ENCODE results near the gene ACOXL. TPM values are rescaled to one million over a fixed set of nuclear protein-coding genes. Genes with fewer than 3 reads are reported as not detected.

Gene ACOXL
- total and polyA plus RNA-seq, 2 of the 8 experiments (the other 6 are each of a cell fraction or from before 2014, with no cell fraction given): 11.4 to 20.6 TPM

DNA sequence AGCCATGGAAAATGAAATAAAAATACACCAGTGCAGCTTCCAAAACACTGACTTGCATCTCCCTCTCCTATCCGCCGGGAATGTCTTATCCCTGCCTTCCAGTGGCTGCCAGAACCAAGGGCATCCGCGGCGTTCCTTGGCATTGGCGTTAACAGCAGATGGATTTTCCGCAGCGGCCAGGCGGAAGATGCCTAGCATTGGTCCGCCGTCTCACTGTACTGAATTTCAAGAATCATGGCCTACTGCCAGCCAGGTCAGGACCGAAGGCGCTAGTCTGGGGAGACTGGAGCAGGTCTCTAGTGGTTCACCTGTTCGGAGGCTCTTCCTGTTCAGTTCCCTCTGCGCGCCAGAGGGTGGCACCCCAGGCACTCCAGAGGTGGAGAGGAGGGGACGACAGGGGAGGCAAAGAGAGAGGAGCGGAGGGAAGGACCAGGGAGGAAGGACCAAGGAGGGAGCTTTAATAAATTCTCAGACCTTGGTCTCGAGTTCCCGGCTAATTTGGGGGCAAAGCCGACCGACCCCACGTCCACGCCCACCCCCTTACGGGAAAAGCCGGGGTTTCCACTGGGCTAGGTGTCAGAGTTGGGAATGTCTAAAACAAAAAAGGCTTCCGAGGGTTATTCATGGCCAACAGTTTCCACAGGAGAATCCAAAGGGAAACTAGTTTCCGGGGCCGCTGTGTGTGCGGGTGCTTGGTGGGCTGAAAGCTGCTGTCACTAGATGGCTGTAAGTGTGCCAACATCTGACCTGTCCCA is 384.6 kb downstream of the ACOXL start:
- H3K27me3 ChIP-seq (replicated peaks in 1 of 4; ENCODE audit: control insufficient read depth in 3 of 4, extremely low read depth in 1 of 4, insufficient read depth in 3 of 4, low read length in 3 of 4): peaks cover 17 to 43% (median 37%) of the 10 kb centered on the region in 4 experiments; a peak in 6 of 7 replicates
- no peak overlapping the region for H3K9ac ChIP-seq (replicated peaks in 1 of 4; ENCODE audit: extremely low read depth in 1 of 4, low read depth in 3 of 4, low read length in 3 of 4)
- peak; percentile 86 for FAIRE-seq
- no peak for TF ChIP-seq TEAD4 (IDR thresholded peaks at IDR 0.05; ENCODE audit: low read depth, low read length)

More for the DNA sequence above, 384.6 kb downstream of the ACOXL start:
- peaks cover 0 to 22% (median 13%) of the 10 kb centered on the region in 4 experiments; a peak in 5 of 7 replicates for H3K4me1 ChIP-seq (replicated peaks in 1 of 4; ENCODE audit: control insufficient read depth in 3 of 4, insufficient read depth in 4 of 4, low read length in 3 of 4)
- peak; percentile 74 to 79 for DNase-seq (ENCODE audit: low read depth in 1 of 2, low spot score in 2 of 2)
- no peak overlapping the region for H4K5ac ChIP-seq (ENCODE audit: insufficient read length, low read depth, low read length)
- H3K9me3 ChIP-seq (ENCODE audit: insufficient read depth in 2 of 2, low read depth in 1 of 2, low read length in 1 of 2): no peaks in the 10 kb centered on the region
- peaks cover 0 to 8% of the 10 kb centered on the region in 2 experiments; a peak in 1 of 4 replicates for H3K79me2 ChIP-seq (ENCODE audit: control insufficient read depth in 1 of 2, insufficient read depth in 2 of 2, low read length in 2 of 2)
- H2AFZ ChIP-seq (ENCODE audit: low read length): no peak overlapping the region
- H3K27ac ChIP-seq (ENCODE audit: low read depth, low read length): no peak overlapping the region
- WGBS, 2 experiments (ENCODE audit: extremely low coverage in 1 of 2, insufficient coverage in 1 of 2, insufficient read length in 1 of 2, insufficient replicate concordance in 2 of 2, low coverage in 1 of 2, low lambda C conversion rate in 2 of 2, missing lambda C conversion rate in 1 of 2): 11% methylated on average over 30 of the region's 30 CpGs; no CpG with 5 or more reads in 1 of the 2 experiments
- no peak overlapping the region for H2BK20ac ChIP-seq (ENCODE audit: low read length)
- CTCF ChIA-PET (ENCODE audit: partially characterized antibody): interaction anchor here (0.6 to 1.9 kb wide), 15 partner anchors 16 to 977 kb away, joined by 3 to 7 read pairs (median 3); no protein-coding TSS in a partner anchor
- H4K91ac ChIP-seq (replicated peaks; ENCODE audit: insufficient read length, low read length): no peak overlapping the region
- no peak overlapping the region for H2BK120ac ChIP-seq (replicated peaks; ENCODE audit: low read depth, low read length)
- H2BK15ac ChIP-seq (ENCODE audit: low read length): peak overlapping the region; percentile 61; the same call in 1 of the 2 replicates
- POLR2A ChIA-PET (ENCODE audit: partially characterized antibody): interaction anchor here (0.6 to 1.0 kb wide), 3 partner anchors 10 to 258 kb away, joined by 3 read pairs; no protein-coding TSS in a partner anchor
- no peak overlapping the region for H4K8ac ChIP-seq (ENCODE audit: extremely low read depth, insufficient read depth, low read length)
- H3K4me2 ChIP-seq (ENCODE audit: insufficient read depth in 1 of 2, low read depth in 2 of 2, low read length in 2 of 2): peak overlapping the region; percentile 85 to 95
- H3K23ac ChIP-seq (ENCODE audit: insufficient read length): no peak overlapping the region
- H3K79me1 ChIP-seq (ENCODE audit: low read depth, low read length): no peaks in the 10 kb centered on the region
- no peaks in the 10 kb centered on the region for H3K36me3 ChIP-seq (ENCODE audit: control insufficient read depth in 2 of 4, insufficient read depth in 4 of 4, low read length in 3 of 4)
- H2BK12ac ChIP-seq (ENCODE audit: low read depth, low read length): 0 out of 2 replicates have a peak overlapping the region, but pooled peaks have one; percentile 39
- H3K56ac ChIP-seq (replicated peaks; ENCODE audit: insufficient read length, low read depth, low read length): no peak overlapping the region
- H3K4ac ChIP-seq (replicated peaks; ENCODE audit: insufficient read length, low read depth, low read length): no peak overlapping the region
- peak overlapping the region; percentile 39 to 93 (median 52); a peak in 7 of 8 replicates for H3K4me3 ChIP-seq (ENCODE audit: extremely low read depth in 1 of 4, insufficient read depth in 2 of 4, low read depth in 3 of 4, low read length in 4 of 4)
- H2AK5ac ChIP-seq (ENCODE audit: low read depth, low read length): no peak overlapping the region
- H4K20me1 ChIP-seq (replicated peaks in 1 of 2; ENCODE audit: control insufficient read depth in 1 of 2, insufficient read depth in 2 of 2, low read length in 2 of 2): peaks cover 4% of the 10 kb centered on the region in 2 experiments
- 0 out of 2 replicates have a peak overlapping the region, but pooled peaks have one; percentile 56 for H3K18ac ChIP-seq (ENCODE audit: extremely low read depth, low read length)
- H2BK5ac ChIP-seq (ENCODE audit: low read depth, low read length): no peak overlapping the region
- H3K23me2 ChIP-seq (ENCODE audit: low read depth, low read length): peaks cover 36% of the 10 kb centered on the region
- no peak overlapping the region for H3K14ac ChIP-seq (ENCODE audit: insufficient read length)
